ENCODE data around the gene PPARG. TPM values are rescaled to one million over a fixed set of nuclear protein-coding genes. Genes with fewer than 3 reads are reported as not detected.
"Not testable (repeated sequence)": the region's sequence is repeated elsewhere in the genome, so short reads cannot be mapped to it uniquely, and the experiment has no call there.

The PPARG gene
- total and polyA plus RNA-seq, 2 experiments from 2014 or later, result 0.45 to 1.2 TPM

- Histone ChIP-seq H3K36me3 (no peaks in the 10 kb centered on the region), H3K9me3 (ENCODE audit: low read depth) (no peaks in the 10 kb centered on the region), H3K27me3 (no peaks in the 10 kb centered on the region), H3K4me1 (ENCODE audit: low read depth) (peaks cover 16% of the 10 kb centered on the region), H3K27ac (peak overlapping the region; percentile 6), H3K4me3 (no peak overlapping the region)
- peak; percentile 67 to 69 for DNase-seq (ENCODE audit: low read depth in 1 of 2, low spot score in 1 of 2)
- no peak for TF ChIP-seq CTCF (IDR thresholded peaks at IDR 0.05; ENCODE audit: low read depth, low read length)
Observed at GRCh38 chr3:12444582-12445471, 156.0 kb downstream of the PPARG start.

GRCh38 chr3:12445523-12446240 is 156.8 kb downstream of the PPARG start:
- Histone ChIP-seq H3K36me3 (no peaks in the 10 kb centered on the region), H3K9me3 (ENCODE audit: low read depth) (no peaks in the 10 kb centered on the region), H3K27me3 (no peaks in the 10 kb centered on the region), H3K4me3 (no peak overlapping the region), H3K4me1 (ENCODE audit: low read depth) (peaks cover 16% of the 10 kb centered on the region), H3K27ac (no peak overlapping the region)
- DNase-seq (ENCODE audit: low read depth in 1 of 2, low spot score in 1 of 2), result no peak
- no peak for TF ChIP-seq CTCF (IDR thresholded peaks at IDR 0.05; ENCODE audit: low read depth, low read length)

DNA sequence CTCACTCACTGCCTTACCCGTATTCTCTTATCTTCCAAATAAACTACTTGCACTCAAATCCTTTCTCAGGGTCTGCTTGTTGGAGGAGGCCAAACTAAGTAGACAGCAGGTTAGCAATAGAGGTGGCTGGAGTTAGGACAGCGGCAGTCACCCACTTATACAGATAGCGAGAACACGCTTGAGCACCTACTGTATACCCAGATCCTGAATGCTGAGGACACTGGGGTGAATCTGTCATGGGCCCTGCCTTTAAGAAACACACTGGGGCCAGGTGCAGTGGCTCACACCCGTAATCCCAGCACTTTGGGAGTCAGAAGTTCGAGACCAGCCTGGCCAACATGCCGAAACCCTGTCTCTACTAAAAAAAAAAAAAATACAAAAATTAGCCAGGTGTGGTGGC is 157.4 kb downstream of the PPARG start:
- no peak for TF ChIP-seq CTCF (IDR thresholded peaks at IDR 0.05; ENCODE audit: low read depth, low read length)
- Histone ChIP-seq H3K36me3 (no peaks in the 10 kb centered on the region), H3K4me3 (no peak overlapping the region), H3K27ac (no peak overlapping the region), H3K27me3 (no peaks in the 10 kb centered on the region), H3K9me3 (ENCODE audit: low read depth) (no peaks in the 10 kb centered on the region), H3K4me1 (ENCODE audit: low read depth) (peaks cover 16% of the 10 kb centered on the region)
- no peak for DNase-seq (ENCODE audit: low read depth in 1 of 2, low spot score in 1 of 2)

- Histone ChIP-seq H3K36me3 (no peaks in the 10 kb centered on the region), H3K9me3 (ENCODE audit: low read depth) (no peaks in the 10 kb centered on the region), H3K27ac (no peak overlapping the region), H3K27me3 (no peaks in the 10 kb centered on the region), H3K4me3 (no peak overlapping the region), H3K4me1 (ENCODE audit: low read depth) (peaks cover 16% of the 10 kb centered on the region)
- DNase-seq (ENCODE audit: low read depth in 1 of 2, low spot score in 1 of 2), result no peak
- TF ChIP-seq CTCF (IDR thresholded peaks at IDR 0.05; ENCODE audit: low read depth, low read length), result no peak
Observed at GRCh38 chr3:12447075-12447474, 158.2 kb downstream of the PPARG start.

DNA sequence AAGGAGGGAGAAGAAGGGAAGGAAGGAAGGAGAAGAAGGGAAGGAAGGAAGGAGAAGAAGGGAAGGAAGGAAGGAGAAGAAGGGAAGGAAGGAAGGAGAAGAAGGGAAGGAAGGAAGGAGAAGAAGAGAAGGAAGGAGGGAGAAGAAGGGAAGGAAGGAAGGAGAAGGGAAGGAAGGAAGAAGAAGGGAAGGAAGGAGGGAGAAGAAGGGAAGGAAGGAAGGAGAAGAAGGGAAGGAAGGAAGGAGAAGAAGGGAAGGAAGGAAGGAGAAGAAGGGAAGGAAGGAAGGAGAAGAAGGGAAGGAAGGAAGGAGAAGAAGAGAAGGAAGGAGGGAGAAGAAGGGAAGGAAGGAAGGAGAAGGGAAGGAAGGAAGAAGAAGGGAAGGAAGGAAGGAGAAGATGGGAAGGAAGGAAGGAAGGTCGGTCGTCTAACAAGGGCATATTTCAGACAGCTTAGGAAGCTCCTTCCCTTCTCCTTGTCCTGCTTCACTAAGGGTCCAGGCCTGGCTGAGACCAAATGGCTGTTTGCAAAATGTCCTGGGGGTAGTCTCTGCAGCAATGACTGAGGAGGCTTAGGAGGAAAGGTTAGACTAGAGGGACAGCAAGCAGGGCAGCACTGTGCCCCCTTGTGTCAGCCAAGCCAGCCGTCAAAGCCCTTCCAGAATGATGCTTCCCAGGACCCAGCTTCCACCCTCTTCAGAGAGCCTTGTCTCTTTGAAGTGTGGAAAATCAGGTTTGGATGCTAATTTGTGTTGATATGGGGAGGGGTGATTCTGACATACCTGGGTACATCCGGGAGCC is 159.7 kb downstream of the PPARG start:
- not testable (repeated sequence) for H3K4me1 ChIP-seq (ENCODE audit: low read depth); H3K9me3 ChIP-seq (ENCODE audit: low read depth); H3K27me3 ChIP-seq; H3K27ac ChIP-seq; DNase-seq (ENCODE audit: low read depth in 1 of 2, low spot score in 1 of 2); H3K36me3 ChIP-seq; H3K4me3 ChIP-seq
- TF ChIP-seq CTCF (IDR thresholded peaks at IDR 0.05; ENCODE audit: low read depth, low read length), result peak; percentile 3
